Adrenal gland (tissue), 5 donors: ENCODE results near the gene PIGS.

Experiments used
- POLR2A ChIP-seq, 2 donors: fragments of 450-650 bp; IDR thresholded peaks; one replicate each; pipeline ENCODE4 v1.6.1; 2017; ENCODE audit warnings: antibody characterized with exemption in 2 of 2, mild to moderate bottlenecking in 2 of 2, moderate library complexity in 1 of 2
- TF ChIP-seq, protein P1 (sequence below), 6 experiments: fragments of 450-650 bp in 4 of 6; fragments of 200-600 bp in 2 of 6; sonication (generic) in 1 of 6; IDR thresholded peaks; 1 replicate in 5 of 6; 2 replicates in 1 of 6; pipeline versions ENCODE4 v1.5.1 to v1.8.0; 2016 to 2021; ENCODE audit warnings: antibody characterized with exemption in 6 of 6, mild to moderate bottlenecking in 2 of 6, moderate library complexity in 1 of 6
- donor health status: DM: no; HTN: no; CAD: no.

DNA sequence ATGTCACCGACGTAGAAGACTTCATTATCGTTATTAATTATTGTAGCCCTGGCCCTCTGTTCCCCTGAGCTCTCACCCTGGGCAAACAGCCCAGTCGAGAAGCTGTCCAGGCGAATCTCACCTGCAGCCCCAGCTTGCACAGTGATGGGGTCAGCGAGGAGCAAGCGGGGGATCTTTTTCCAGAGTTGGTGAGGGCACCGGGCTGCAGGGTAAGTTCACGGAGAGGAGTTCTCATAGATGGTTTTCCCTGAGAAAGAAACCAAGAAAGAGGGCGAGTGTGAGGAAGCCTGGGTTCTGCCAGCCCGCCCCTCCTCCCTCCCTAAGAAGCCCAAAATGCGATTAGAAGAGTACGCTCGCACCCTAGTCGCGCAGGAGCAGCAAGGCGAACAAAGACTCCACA is 27.1 kb upstream of the PIGS start:
- TF ChIP-seq, protein P1, sequence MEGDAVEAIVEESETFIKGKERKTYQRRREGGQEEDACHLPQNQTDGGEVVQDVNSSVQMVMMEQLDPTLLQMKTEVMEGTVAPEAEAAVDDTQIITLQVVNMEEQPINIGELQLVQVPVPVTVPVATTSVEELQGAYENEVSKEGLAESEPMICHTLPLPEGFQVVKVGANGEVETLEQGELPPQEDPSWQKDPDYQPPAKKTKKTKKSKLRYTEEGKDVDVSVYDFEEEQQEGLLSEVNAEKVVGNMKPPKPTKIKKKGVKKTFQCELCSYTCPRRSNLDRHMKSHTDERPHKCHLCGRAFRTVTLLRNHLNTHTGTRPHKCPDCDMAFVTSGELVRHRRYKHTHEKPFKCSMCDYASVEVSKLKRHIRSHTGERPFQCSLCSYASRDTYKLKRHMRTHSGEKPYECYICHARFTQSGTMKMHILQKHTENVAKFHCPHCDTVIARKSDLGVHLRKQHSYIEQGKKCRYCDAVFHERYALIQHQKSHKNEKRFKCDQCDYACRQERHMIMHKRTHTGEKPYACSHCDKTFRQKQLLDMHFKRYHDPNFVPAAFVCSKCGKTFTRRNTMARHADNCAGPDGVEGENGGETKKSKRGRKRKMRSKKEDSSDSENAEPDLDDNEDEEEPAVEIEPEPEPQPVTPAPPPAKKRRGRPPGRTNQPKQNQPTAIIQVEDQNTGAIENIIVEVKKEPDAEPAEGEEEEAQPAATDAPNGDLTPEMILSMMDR (IDR thresholded peaks at IDR 0.05): no peak
- TF ChIP-seq POLR2A (IDR thresholded peaks at IDR 0.05): no peak
